Activated CD8-positive, alpha-beta memory T cell treated with anti-CD3 and anti-CD28 coated beads for 1 hour (primary cell): ENCODE measurements around the gene ZSWIM9.

Source experiments
- DNase-seq, 2 donors: peaks; one replicate each; pipeline ENCODE4 v3.0.0-alpha.2; 2020; ENCODE audit warnings: low read depth in 1 of 2; ENCODE audit errors: extremely low read depth in 1 of 2

ZSWIM9 gene

GRCh38 chr19:48174445-48175030 is 4.1 kb downstream of the ZSWIM9 start:
- no peak for DNase-seq

GRCh38 chr19:48175578-48175977 is 5.1 kb downstream of the ZSWIM9 start:
- no peak for DNase-seq

- DNase-seq, result no peak
Observed at GRCh38 chr19:48176226-48176625, 5.7 kb downstream of the ZSWIM9 start.

GRCh38 chr19:48181505-48181904 is 11.0 kb downstream of the ZSWIM9 start:
- DNase-seq, result no peak

- DNase-seq, result no peak
Observed at GRCh38 chr19:48182434-48182833, 12.0 kb downstream of the ZSWIM9 start.

GRCh38 chr19:48183356-48183755 is 12.9 kb downstream of the ZSWIM9 start:
- no peak for DNase-seq

GRCh38 chr19:48186015-48186414 is 15.5 kb downstream of the ZSWIM9 start:
- no peak for DNase-seq

GRCh38 chr19:48186541-48186991 is 16.1 kb downstream of the ZSWIM9 start:
- no peak for DNase-seq

- DNase-seq, result peak; percentile 14 to 44
Observed at GRCh38 chr19:48190288-48190884, 19.9 kb downstream of the ZSWIM9 start.

- DNase-seq, result no peak
Observed at GRCh38 chr19:48190885-48191284, 20.4 kb downstream of the ZSWIM9 start.

- DNase-seq, result no peak
Observed at GRCh38 chr19:48192750-48193149, 22.3 kb downstream of the ZSWIM9 start.

- DNase-seq, result no peak
Observed at GRCh38 chr19:48194041-48194843, 23.8 kb downstream of the ZSWIM9 start.

- DNase-seq, result no peak
Observed at GRCh38 chr19:48194844-48195830, 24.7 kb downstream of the ZSWIM9 start.

- DNase-seq, result no peak
Observed at GRCh38 chr19:48196321-48196763, 25.9 kb downstream of the ZSWIM9 start.

GRCh38 chr19:48196933-48197665 is 26.6 kb downstream of the ZSWIM9 start:
- DNase-seq, result no peak

- DNase-seq, result no peak
Observed at GRCh38 chr19:48203222-48203793, 32.8 kb downstream of the ZSWIM9 start.

GRCh38 chr19:48203794-48204628 is 33.5 kb downstream of the ZSWIM9 start:
- DNase-seq, result peak; percentile 69 to 75

- no peak for DNase-seq
Observed at GRCh38 chr19:48206397-48207093, 36.1 kb downstream of the ZSWIM9 start.
